Mammary epithelial cell (primary cell): Measurements from ENCODE around the gene VSIR.

Source experiments
- CTCF ChIP-seq, 2 donors: IDR thresholded peaks in 1 of 2; conservative IDR thresholded peaks in 1 of 2; 2 replicates each; pipeline ENCODE4 v1.5.1; 2011 to 2012; ENCODE audit warnings: inconsistent platforms in 2 of 2, low read length in 2 of 2, mild to moderate bottlenecking in 2 of 2, control low read depth in 1 of 2, low read depth in 1 of 2; ENCODE audit not compliant: insufficient read depth in 1 of 2; ENCODE audit errors: extremely low read depth in 1 of 2
- EZH2 ChIP-seq: IDR thresholded peaks from 2 replicates; pipeline ENCODE4 v1.6.1; 2012; ENCODE audit warnings: low read length, inconsistent platforms, borderline replicate concordance

- TF ChIP-seq CTCF (conservative IDR thresholded peaks at IDR 0.05 in 1 of 2, IDR thresholded peaks at IDR 0.05 in 1 of 2; ENCODE audit: extremely low read depth in 1 of 2, insufficient read depth in 1 of 2, low read depth in 1 of 2, low read length in 2 of 2) = no peak
- no peak for TF ChIP-seq EZH2
Measured at GRCh38 chr10:71723311-71723710, 50.0 kb downstream of the VSIR start.
